Gastroesophageal sphincter (tissue), 4 donors: Measurements from ENCODE around the gene WAS. TPM values are rescaled to one million over a fixed set of nuclear protein-coding genes. Genes with fewer than 3 reads are reported as not detected.
A peak's percentile ranks its signal among the peaks of the same experiment; 100 is the strongest.

Experiments used
- ATAC-seq: fragments of 150-250 bp; one replicate; pipeline ENCODE4 v1.9.1; 2016; ENCODE audit warnings: mild to moderate bottlenecking, moderate library complexity
- H3K27ac ChIP-seq, 4 donors: fragments of 200-600 bp; sonication (generic) in 3 of 4; 1 replicate in 3 of 4; 2 replicates in 1 of 4; pipeline ENCODE4 v1.5.1; 2016 to 2019
- H3K27me3 ChIP-seq: fragments of 200-600 bp; sonication (generic); one replicate; pipeline ENCODE4 v1.5.1; 2019
- H3K36me3 ChIP-seq, 2 donors: fragments of 200-600 bp; sonication (generic); one replicate each; pipeline ENCODE4 v1.5.1; 2019; ENCODE audit warnings: control low read depth in 1 of 2
- H3K4me1 ChIP-seq, 3 donors: fragments of 200-600 bp; sonication (generic); 1 replicate in 2 of 3; 2 replicates in 1 of 3; pipeline ENCODE4 v1.5.1; 2016 to 2019; ENCODE audit warnings: control low read depth in 2 of 3
- H3K4me3 ChIP-seq, 2 donors: fragments of 200-600 bp; sonication (generic); one replicate each; pipeline ENCODE4 v1.5.1; 2019; ENCODE audit warnings: mild to moderate bottlenecking in 1 of 2, moderate library complexity in 1 of 2
- H3K9me3 ChIP-seq, 3 donors: fragments of 200-600 bp; sonication (generic); one replicate each; pipeline ENCODE4 v1.5.1; 2017 to 2019; ENCODE audit warnings: control low read depth in 2 of 3
- CTCF ChIP-seq, 4 experiments: fragments of 200-600 bp in 2 of 4; fragments of 450-650 bp in 2 of 4; sonication (generic) in 1 of 4; IDR thresholded peaks; one replicate each; pipeline ENCODE4 v1.5.1; 2017 to 2019; ENCODE audit warnings: antibody characterized with exemption in 4 of 4, mild to moderate bottlenecking in 2 of 4, moderate library complexity in 2 of 4
- EP300 ChIP-seq: sonication (generic); formaldehyde crosslinking; IDR thresholded peaks from one replicate; pipeline ENCODE4 v1.6.1; 2017; ENCODE audit warnings: antibody characterized with exemption, mild to moderate bottlenecking
- POLR2A ChIP-seq, 2 donors: fragments of 450-650 bp; IDR thresholded peaks; one replicate each; pipeline ENCODE4 v1.6.1; 2017; ENCODE audit warnings: antibody characterized with exemption in 2 of 2, mild to moderate bottlenecking in 2 of 2, moderate library complexity in 1 of 2
- POLR2AphosphoS5 ChIP-seq: sonication (generic); formaldehyde crosslinking; IDR thresholded peaks from one replicate; pipeline ENCODE4 v1.6.1; 2017; ENCODE audit warnings: antibody characterized with exemption
- WGBS, 2 donors: methylation state at CpG; one replicate each; pipeline ENCODE4 v1.1.5; 2018; ENCODE audit warnings: low coverage in 1 of 2; 5-methylcytosine and 5-hydroxymethylcytosine counted together
- total RNA-seq, 4 donors: library from RNA; depleted of rRNA; stranded (reverse); fragments of >200 nt; gene quantifications; one replicate each; pipeline ENCODE4 v1.1.0, GENCODE V29; 2016

Gene WAS
- 1 to 10 TPM; 1.6 to 5.4 (median 3.7) TPM for total RNA-seq

GRCh38 chrX:48683411-48683982, at the start of gene WAS:
Gene WAS, plus strand, starts transcription at chrX:48683799. Its CDS starts 55 bp downstream, at chrX:48683854.
- H3K9me3 ChIP-seq: no peaks in the 10 kb centered on the region
- H3K4me3 ChIP-seq: peak within 1 kb of the TSS; percentile 10 to 28
- H3K27me3 ChIP-seq: peaks cover 2% of the 10 kb centered on the region
- no peaks in the 10 kb centered on the region for H3K36me3 ChIP-seq
- WGBS, 2 donors: 66 to 79% methylated on average over 3 to 4 of the region's 13 CpGs
- peak; percentile 33 for ATAC-seq
- TF ChIP-seq POLR2AphosphoS5 (no peak), POLR2A (IDR thresholded peaks at IDR 0.05) (no peak), CTCF (IDR thresholded peaks at IDR 0.05) (no peak), EP300 (no peak)
- no peaks in the 10 kb centered on the region for H3K4me1 ChIP-seq
- peak within 1 kb of the TSS in 1 of 4 donors; percentile 34 for H3K27ac ChIP-seq

GRCh38 chrX:48636301-48636700, 47.3 kb upstream of the WAS start:
- WGBS, 2 donors: 100% methylated on average over 1 of the region's 1 CpG; no CpG with 5 or more reads in 1 of the 2 donors
- H3K9me3 ChIP-seq: no peaks in the 10 kb centered on the region
- no peak for ATAC-seq
- TF ChIP-seq POLR2A (IDR thresholded peaks at IDR 0.05): no peak
- TF ChIP-seq EP300: no peak
- TF ChIP-seq CTCF (IDR thresholded peaks at IDR 0.05): no peak
- TF ChIP-seq POLR2AphosphoS5: no peak
- no peak overlapping the region for H3K27ac ChIP-seq
- no peaks in the 10 kb centered on the region for H3K27me3 ChIP-seq
- H3K4me3 ChIP-seq: no peak overlapping the region
- H3K36me3 ChIP-seq: no peaks in the 10 kb centered on the region
- peaks cover 0 to 7% (median 0%) of the 10 kb centered on the region in 3 donors for H3K4me1 ChIP-seq

GRCh38 chrX:48636776-48637175, 46.8 kb upstream of the WAS start:
- Histone ChIP-seq H3K27ac (no peak overlapping the region), H3K4me1 (peaks cover 0 to 4% (median 0%) of the 10 kb centered on the region in 3 donors), H3K36me3 (no peaks in the 10 kb centered on the region), H3K9me3 (no peaks in the 10 kb centered on the region), H3K27me3 (no peaks in the 10 kb centered on the region), H3K4me3 (no peak overlapping the region)
- ATAC-seq: no peak
- 29% methylated on average over 1 of the region's 2 CpGs; no CpG with 5 or more reads in 1 of the 2 donors for WGBS, 2 donors
- no peak for TF ChIP-seq POLR2AphosphoS5
- TF ChIP-seq CTCF (IDR thresholded peaks at IDR 0.05): no peak
- no peak for TF ChIP-seq EP300
- TF ChIP-seq POLR2A (IDR thresholded peaks at IDR 0.05): no peak

- TF ChIP-seq POLR2A (IDR thresholded peaks at IDR 0.05) (no peak), CTCF (IDR thresholded peaks at IDR 0.05) (no peak), POLR2AphosphoS5 (no peak), EP300 (no peak)
- no peaks in the 10 kb centered on the region for H3K27me3 ChIP-seq
- H3K27ac ChIP-seq: no peak overlapping the region
- no peaks in the 10 kb centered on the region for H3K9me3 ChIP-seq
- 63 to 92% methylated on average over 4 to 5 of the region's 7 CpGs for WGBS, 2 donors
- no peaks in the 10 kb centered on the region for H3K4me1 ChIP-seq
- H3K36me3 ChIP-seq: no peaks in the 10 kb centered on the region
- H3K4me3 ChIP-seq: no peak overlapping the region
- ATAC-seq: no peak
These were observed 37.9 kb upstream of the WAS start for GRCh38 chrX:48645669-48646068.

GRCh38 chrX:48648336-48648751, 35.3 kb upstream of the WAS start:
- ATAC-seq: peak; percentile 72
- Histone ChIP-seq H3K27me3 (no peaks in the 10 kb centered on the region), H3K9me3 (no peaks in the 10 kb centered on the region), H3K4me3 (no peak overlapping the region), H3K36me3 (no peaks in the 10 kb centered on the region), H3K4me1 (no peaks in the 10 kb centered on the region), H3K27ac (peak overlapping the region in 2 of 4 donors; percentile 29 to 58)
- TF ChIP-seq POLR2AphosphoS5 (no peak), POLR2A (IDR thresholded peaks at IDR 0.05) (no peak), CTCF (IDR thresholded peaks at IDR 0.05) (peak in 3 of 4 experiments; percentile 31 to 43 (median 35))
- WGBS, 2 donors: 0 to 27% methylated on average over 3 to 4 of the region's 6 CpGs
